GM12892 (cell line): ENCODE data around the gene ASPHD2.

Source experiments
- POLR2A ChIP-seq: IDR thresholded peaks from 2 replicates; pipeline ENCODE4 v1.6.1; 2011; ENCODE audit warnings: low read depth, low read length, control low read depth
- POLR2AphosphoS5 ChIP-seq: IDR thresholded peaks from 2 replicates; pipeline ENCODE4 v1.6.1; 2011; ENCODE audit warnings: low read depth, low read length, control low read depth
- TAF1 ChIP-seq: IDR thresholded peaks from 2 replicates; pipeline ENCODE4 v1.6.1; 2011; ENCODE audit warnings: low read depth, mild to moderate bottlenecking, control low read depth, low read length, borderline replicate concordance

GRCh38 chr22:26453812-26454500 lies 24.9 kb downstream of the ASPHD2 start:
- TF ChIP-seq POLR2A: no peak
- TF ChIP-seq TAF1: no peak
- no peak for TF ChIP-seq POLR2AphosphoS5
